IPS-18a (cell line): ENCODE results near the gene TNFAIP8L1.
A peak's percentile ranks its signal among the peaks of the same experiment; 100 is the strongest.

Source experiments
- H3K27ac ChIP-seq: one replicate; pipeline ENCODE4 v1.5.1; 2013; ENCODE audit warnings: low read length
- H3K27me3 ChIP-seq: one replicate; pipeline ENCODE4 v1.6.1; 2013; ENCODE audit warnings: mild to moderate bottlenecking, low read length; ENCODE audit not compliant: control insufficient read depth, insufficient read depth
- H3K36me3 ChIP-seq: one replicate; pipeline ENCODE4 v1.6.1; 2013; ENCODE audit warnings: low read depth, low read length; ENCODE audit not compliant: control insufficient read depth
- H3K4me1 ChIP-seq: one replicate; pipeline ENCODE4 v1.6.1; 2013; ENCODE audit warnings: low read depth, low read length; ENCODE audit not compliant: control insufficient read depth
- H3K4me3 ChIP-seq: one replicate; pipeline ENCODE4 v1.5.1; 2013; ENCODE audit warnings: low read length
- H3K9ac ChIP-seq: one replicate; pipeline ENCODE4 v1.6.1; 2013; ENCODE audit warnings: mild to moderate bottlenecking, low read length, moderate library complexity
- H3K9me3 ChIP-seq: one replicate; pipeline ENCODE4 v1.6.1; 2013; ENCODE audit warnings: low read depth, low read length; ENCODE audit not compliant: control insufficient read depth

The TNFAIP8L1 gene

DNA sequence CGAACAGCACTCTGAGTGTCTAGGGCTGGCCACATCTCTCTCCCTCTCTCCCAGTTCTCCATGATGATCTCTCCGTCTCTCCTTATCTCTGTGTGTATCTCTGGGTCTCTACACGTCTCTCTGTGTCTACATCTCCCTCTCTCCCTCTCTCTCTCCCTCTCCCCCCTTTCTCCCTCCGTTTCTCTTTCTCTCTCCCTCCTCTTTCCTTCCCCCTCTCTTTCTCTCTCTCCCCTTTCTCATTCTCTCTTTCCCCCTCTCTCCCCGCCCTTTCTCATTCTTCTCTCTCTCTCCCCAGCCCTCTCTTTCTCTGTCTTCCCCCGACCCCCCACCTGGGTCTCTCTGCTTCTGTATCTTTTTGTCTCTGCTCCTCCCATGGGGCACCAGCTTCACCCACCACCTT, 21.3 kb upstream of the TNFAIP8L1 start:
- H3K4me3 ChIP-seq, result no peak overlapping the region
- H3K9me3 ChIP-seq, result no peaks in the 10 kb centered on the region
- H3K9ac ChIP-seq, result no peak overlapping the region
- no peak overlapping the region for H3K27ac ChIP-seq
- H3K36me3 ChIP-seq, result no peaks in the 10 kb centered on the region
- no peaks in the 10 kb centered on the region for H3K4me1 ChIP-seq
- H3K27me3 ChIP-seq, result peaks cover 12% of the 10 kb centered on the region

DNA sequence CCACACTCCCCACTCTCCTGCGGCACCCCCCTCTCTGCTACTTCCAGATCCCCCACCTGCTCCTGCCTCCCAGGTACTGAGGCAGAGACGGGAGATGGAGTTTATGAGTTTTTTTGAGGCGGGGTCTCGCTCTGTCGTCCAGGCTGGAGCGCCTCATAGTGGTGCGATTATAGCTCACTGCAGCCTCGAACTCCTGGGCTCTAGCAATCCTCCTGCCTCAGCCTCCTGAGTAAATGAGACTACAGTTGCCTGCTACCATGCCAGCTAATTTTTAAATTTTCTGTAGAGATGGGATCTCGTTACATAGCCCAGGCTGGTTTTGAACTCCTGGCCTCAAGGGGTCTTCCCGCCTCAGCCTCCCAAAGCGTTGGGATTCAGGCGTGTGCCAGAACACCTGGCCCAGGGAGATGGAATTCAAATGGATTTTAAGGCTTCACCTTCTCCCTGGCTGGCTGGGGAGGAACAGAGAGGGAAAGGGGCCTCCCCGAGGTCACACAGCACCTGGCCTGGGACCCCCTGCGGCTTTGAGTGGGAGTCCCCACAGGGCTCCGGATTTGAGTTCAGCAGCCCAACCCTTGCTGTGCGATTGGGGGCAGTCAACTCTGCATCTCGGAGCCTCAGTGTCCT, 19.5 kb upstream of the TNFAIP8L1 start:
- peaks cover 12% of the 10 kb centered on the region for H3K27me3 ChIP-seq
- H3K36me3 ChIP-seq, result no peaks in the 10 kb centered on the region
- H3K27ac ChIP-seq, result no peak overlapping the region
- H3K4me1 ChIP-seq, result no peaks in the 10 kb centered on the region
- H3K9me3 ChIP-seq, result no peaks in the 10 kb centered on the region
- H3K9ac ChIP-seq, result no peak overlapping the region
- no peak overlapping the region for H3K4me3 ChIP-seq

DNA sequence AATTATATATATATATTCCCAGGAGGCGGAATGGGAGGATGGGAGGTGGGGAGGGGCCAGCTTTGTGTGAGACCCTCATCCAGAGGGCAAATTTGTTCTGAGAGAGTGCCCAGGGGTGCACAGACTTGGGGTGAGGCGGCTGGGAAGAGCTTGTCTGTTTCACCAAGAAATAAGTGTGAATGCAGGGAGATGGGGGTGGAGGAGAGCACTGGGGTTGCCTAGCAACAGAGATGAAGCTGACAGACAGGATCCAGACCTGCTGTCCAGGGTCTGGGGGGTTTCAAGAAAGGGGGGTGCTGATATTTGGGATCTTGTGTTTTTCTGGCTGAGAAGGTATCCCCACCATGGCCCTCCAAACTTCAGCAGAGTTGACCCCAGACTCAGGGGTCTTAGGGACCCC, 18.6 kb upstream of the TNFAIP8L1 start:
- H3K27ac ChIP-seq, result no peak overlapping the region
- H3K9ac ChIP-seq, result no peak overlapping the region
- H3K4me3 ChIP-seq, result no peak overlapping the region
- peaks cover 12% of the 10 kb centered on the region for H3K27me3 ChIP-seq
- H3K4me1 ChIP-seq, result no peaks in the 10 kb centered on the region
- no peaks in the 10 kb centered on the region for H3K9me3 ChIP-seq
- no peaks in the 10 kb centered on the region for H3K36me3 ChIP-seq

DNA sequence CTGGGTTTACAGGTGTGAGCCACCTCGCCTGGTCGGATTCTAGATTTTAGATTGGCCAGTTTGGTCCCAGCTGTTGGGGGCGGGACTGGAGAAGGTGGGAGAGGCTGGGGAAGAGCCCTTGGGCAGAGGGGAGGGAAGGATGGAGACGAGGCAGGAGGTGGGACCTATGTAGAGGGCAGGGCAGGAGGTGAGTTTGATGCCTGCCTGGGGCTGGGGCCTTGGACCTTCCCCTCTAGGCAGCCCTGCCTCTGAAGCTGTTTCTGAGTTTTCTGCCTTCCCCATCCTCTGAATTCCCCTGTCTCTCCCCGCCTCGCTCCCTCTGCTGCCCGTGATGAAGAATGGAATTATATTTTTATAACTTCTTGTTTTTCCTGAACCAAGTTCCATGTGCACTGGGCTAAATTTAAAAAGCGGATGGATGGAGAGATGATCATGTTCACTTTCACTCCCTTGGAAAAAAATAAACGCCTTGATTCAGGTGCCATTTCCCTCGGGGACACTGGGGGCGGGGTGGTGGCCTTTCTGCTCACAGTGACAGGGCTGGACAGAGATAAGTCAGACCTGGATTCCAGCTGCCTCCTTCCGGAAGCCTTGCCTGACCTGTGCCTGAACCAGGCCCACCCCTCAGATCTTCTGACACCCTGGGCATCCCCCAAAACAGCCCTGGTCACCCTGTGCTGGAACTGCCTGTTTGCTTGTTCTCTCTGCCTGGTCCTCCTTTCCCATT, 16.5 kb upstream of the TNFAIP8L1 start:
- no peaks in the 10 kb centered on the region for H3K36me3 ChIP-seq
- no peak overlapping the region for H3K4me3 ChIP-seq
- no peaks in the 10 kb centered on the region for H3K9me3 ChIP-seq
- H3K9ac ChIP-seq, result no peak overlapping the region
- H3K27me3 ChIP-seq, result peaks cover 5% of the 10 kb centered on the region
- no peaks in the 10 kb centered on the region for H3K4me1 ChIP-seq
- H3K27ac ChIP-seq, result no peak overlapping the region

DNA sequence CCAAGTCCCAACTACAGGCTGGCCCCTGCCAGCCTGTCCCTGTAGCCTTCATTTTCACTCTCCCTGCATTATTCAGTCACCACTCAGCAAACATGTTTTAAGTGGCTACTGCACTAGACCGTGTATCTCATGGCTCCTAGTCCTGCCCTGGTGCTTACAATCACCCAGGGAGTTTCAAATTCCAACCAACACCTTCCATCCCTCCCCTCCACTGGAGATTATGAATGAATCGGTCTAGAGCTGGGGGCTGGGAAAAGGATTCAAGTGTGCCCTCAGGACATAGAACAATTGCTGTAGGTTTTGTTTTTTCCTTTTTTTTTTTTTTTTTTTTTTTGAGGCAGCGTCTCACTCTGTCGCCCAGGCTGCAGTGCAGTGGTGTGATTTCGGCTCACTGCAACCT, 15.0 kb upstream of the TNFAIP8L1 start:
- Histone ChIP-seq H3K36me3 (no peaks in the 10 kb centered on the region), H3K9ac (no peak overlapping the region), H3K27me3 (no peaks in the 10 kb centered on the region), H3K4me1 (no peaks in the 10 kb centered on the region), H3K9me3 (no peaks in the 10 kb centered on the region), H3K4me3 (no peak overlapping the region), H3K27ac (no peak overlapping the region)

DNA sequence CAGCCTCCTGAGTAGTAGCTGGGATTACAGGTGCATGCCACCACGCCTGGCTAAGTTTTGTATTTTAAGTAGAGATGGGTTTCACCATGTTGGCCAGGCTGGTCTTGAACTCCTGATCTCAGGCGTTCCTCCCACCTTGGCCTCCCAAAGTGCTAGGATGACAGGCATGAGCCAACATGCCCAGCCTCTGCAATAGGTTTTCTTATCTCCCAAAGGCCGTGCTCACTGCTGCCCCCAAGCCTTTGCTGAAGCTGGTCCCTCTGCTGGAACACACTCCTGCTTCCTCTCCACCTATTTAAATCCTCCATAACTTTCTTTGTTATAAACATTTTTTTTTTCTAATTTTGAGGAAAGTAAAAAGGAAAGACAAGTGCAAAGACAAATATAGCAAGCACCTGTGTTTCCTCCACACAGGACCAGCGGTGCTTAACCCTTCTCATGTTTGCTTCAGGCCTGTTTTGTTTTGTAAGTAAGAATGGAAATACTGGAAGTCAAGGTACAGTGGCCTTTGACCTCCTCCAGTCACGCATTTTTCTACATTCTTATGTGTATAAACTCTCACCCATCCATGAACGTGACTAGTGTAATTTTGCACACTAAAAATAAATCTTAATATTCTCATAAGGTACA, 14.5 kb upstream of the TNFAIP8L1 start:
- Histone ChIP-seq H3K9me3 (no peaks in the 10 kb centered on the region), H3K9ac (no peak overlapping the region), H3K4me1 (no peaks in the 10 kb centered on the region), H3K27ac (no peak overlapping the region), H3K36me3 (no peaks in the 10 kb centered on the region), H3K27me3 (no peaks in the 10 kb centered on the region), H3K4me3 (no peak overlapping the region)

DNA sequence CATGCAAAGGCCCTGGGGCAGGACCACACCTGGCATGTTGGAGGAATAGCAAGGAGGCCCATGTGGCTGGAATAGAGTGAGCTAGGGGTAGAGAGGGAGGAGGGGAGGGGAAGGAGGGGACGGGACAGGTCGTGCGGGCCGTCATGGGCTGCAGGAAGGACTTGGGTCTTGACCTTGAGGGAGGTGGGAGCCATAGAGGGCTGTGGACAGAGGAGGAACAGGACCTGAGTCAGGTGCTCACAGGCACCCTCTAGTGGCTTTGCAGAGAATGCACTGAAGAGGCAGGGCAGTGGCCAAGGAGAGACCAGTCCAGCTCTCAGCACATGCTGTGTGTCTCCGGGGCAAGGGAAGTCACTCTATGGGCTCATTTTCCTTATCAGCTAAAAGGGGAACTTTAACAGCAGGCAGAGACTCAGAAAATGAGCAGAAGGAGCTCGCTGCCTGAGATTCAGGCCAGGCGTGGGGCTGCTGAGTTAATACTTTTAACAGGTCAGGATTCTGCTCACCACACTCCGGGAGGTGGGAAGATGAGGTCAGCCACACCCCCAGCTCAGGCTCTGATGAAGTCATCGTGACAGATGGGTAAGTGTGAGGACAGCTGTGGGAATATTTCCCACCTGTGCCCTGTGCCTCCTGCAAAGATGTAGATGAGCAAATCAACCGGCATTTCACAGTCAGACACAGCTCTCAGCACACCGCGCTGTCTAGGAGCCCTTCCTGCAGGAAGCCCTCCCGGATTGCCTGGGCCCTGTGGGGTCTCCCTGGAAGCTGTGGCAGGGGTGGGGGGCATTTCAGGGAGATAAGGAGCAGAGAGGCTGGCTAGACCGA, 6.0 kb upstream of the TNFAIP8L1 start:
- Histone ChIP-seq H3K9ac (no peak overlapping the region), H3K27ac (no peak overlapping the region), H3K9me3 (no peaks in the 10 kb centered on the region), H3K4me1 (no peaks in the 10 kb centered on the region), H3K4me3 (no peak overlapping the region), H3K36me3 (no peaks in the 10 kb centered on the region), H3K27me3 (peaks cover 22% of the 10 kb centered on the region)

DNA sequence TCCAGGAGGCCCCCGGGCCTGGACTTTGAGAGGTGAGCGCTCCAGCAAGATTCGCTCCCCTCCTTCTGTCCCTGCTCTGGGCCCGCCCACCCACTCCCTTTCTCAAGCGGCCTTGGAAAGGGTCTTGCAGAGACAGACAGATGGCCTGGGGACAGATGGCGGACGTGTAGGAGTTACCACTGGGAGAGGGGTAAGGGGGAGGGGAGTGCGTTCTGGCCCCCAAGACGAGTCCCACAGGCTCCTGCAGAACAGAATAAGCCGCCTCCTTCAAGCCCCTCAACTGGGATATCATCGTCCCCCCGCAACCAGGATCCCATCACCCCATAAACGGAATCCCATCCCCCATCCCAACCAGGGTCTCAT, 3.6 kb upstream of the TNFAIP8L1 start:
- Histone ChIP-seq H3K9ac (no peak overlapping the region), H3K9me3 (no peaks in the 10 kb centered on the region), H3K4me3 (peak overlapping the region; percentile 70), H3K4me1 (no peaks in the 10 kb centered on the region), H3K27me3 (peaks cover 22% of the 10 kb centered on the region), H3K27ac (no peak overlapping the region), H3K36me3 (no peaks in the 10 kb centered on the region)

DNA sequence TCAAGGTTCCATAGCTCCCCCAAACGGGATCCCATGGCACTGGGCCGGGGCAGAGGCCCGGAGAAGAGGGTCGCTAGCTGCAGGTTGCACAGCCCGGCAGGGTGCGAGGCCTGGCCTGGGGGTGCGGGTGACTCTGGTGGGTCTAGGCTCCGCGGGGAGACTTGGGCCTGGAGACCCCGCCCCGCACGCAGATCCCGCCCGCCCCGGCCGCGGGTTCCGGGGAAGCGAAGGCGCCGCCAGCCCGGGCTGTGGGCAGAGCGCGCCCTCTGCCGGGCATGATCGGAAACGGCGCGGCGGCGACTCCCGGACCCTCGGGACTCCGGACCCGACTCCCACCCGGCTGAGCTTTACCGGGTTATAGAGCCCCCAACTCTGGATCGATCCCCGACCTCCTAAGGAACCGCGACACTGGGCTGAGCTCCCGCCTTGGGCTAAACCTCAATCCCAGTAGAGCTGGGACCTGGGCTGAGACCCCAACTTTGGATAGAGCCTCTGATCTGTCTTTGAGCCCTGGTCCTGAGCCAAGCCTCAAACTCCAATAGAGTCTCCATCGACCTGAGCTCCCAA, 3.1 kb upstream of the TNFAIP8L1 start:
- no peaks in the 10 kb centered on the region for H3K4me1 ChIP-seq
- H3K4me3 ChIP-seq, result peak overlapping the region; percentile 70
- H3K9ac ChIP-seq, result no peak overlapping the region
- no peaks in the 10 kb centered on the region for H3K9me3 ChIP-seq
- no peak overlapping the region for H3K27ac ChIP-seq
- H3K27me3 ChIP-seq, result peaks cover 22% of the 10 kb centered on the region
- H3K36me3 ChIP-seq, result no peaks in the 10 kb centered on the region

DNA sequence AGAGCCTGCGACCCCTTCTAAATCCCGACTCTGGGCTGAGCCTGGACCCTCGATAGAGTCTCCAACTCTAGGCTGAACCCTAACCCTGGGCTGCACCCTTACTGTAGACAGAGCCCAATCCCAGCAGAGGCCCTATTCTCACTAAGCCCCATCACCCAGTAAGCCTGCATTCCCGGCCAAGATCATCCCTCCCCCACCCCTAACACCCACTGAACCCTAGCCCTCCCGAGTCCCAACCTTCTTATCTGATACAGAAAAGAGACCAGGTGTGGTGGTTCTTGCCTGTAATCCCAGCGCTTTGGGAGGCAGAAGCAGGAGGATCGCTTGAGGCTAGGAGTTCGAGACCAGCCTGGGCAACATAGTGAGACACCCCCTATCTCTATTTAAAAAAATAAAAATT, 2.6 kb upstream of the TNFAIP8L1 start:
- Histone ChIP-seq H3K27me3 (peaks cover 22% of the 10 kb centered on the region), H3K36me3 (no peaks in the 10 kb centered on the region), H3K4me1 (no peaks in the 10 kb centered on the region), H3K9ac (no peak overlapping the region), H3K27ac (no peak overlapping the region), H3K9me3 (no peaks in the 10 kb centered on the region), H3K4me3 (no peak overlapping the region)

DNA sequence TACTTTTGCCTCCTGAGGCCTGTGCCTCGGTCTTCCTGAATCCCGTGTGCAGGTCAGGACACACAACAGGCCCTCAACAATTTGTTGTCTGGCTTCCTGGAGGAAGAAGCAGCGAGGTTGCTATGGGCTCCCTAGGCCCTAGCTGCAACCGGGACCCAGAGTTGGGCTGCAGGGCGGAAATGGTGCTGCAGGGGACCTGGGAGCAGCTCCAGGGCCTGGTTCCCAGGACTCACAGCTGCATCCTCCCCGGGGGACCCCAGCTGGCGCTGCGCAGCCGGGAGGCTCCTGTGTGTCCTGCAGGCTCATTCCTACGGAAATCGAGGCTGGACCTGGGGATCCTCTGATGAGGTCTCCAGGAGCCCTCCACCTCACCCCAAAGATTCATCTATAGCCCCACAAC, 999 bp upstream of the TNFAIP8L1 start:
- Histone ChIP-seq H3K9me3 (no peaks in the 10 kb centered on the region), H3K4me1 (no peaks in the 10 kb centered on the region), H3K36me3 (no peaks in the 10 kb centered on the region), H3K4me3 (no peak overlapping the region), H3K27ac (no peak overlapping the region), H3K27me3 (peaks cover 22% of the 10 kb centered on the region), H3K9ac (no peak overlapping the region)
